ENCODE results near the gene NFASC.

NFASC gene

GRCh38 chr1:205061665-205062069 is 191.0 kb downstream of the NFASC start (continued):
- TF ChIP-seq ZNF518A (tag by site-specific recombination; conservative IDR thresholded peaks at IDR 0.05; ENCODE audit: low read depth): no peak
- no peak for TF ChIP-seq EGR2 (tag by site-specific recombination; IDR thresholded peaks at IDR 0.05; ENCODE audit: low read depth)
- TF ChIP-seq ZBTB17 (tag by site-specific recombination; IDR thresholded peaks at IDR 0.05): 0 out of 2 replicates have a peak, but pooled peaks have one; percentile 11
- TF ChIP-seq PRDM6 (tag by site-specific recombination; IDR thresholded peaks at IDR 0.05): no peak
- no peak for TF ChIP-seq ZNF114 (tag by site-specific recombination; IDR thresholded peaks at IDR 0.05)
- TF ChIP-seq RBAK (tag by site-specific recombination; IDR thresholded peaks at IDR 0.05): no peak
- no peak for TF ChIP-seq ZSCAN4 (tag by site-specific recombination; IDR thresholded peaks at IDR 0.05)
- no peak for TF ChIP-seq REPIN1 (tag by site-specific recombination; IDR thresholded peaks at IDR 0.05; ENCODE audit: low read depth)
- no peak for TF ChIP-seq ZNF175 (tag by site-specific recombination; IDR thresholded peaks at IDR 0.05)
- no peak for TF ChIP-seq ZNF335 (tag by site-specific recombination; conservative IDR thresholded peaks at IDR 0.05)
- TF ChIP-seq ZNF2 (tag by site-specific recombination; IDR thresholded peaks at IDR 0.05): 0 out of 2 replicates have a peak, but pooled peaks have one; percentile 36
- TF ChIP-seq ZNF560 (tag by site-specific recombination; IDR thresholded peaks at IDR 0.05; ENCODE audit: borderline replicate concordance): no peak
- peak; percentile 76 for TF ChIP-seq ZNF654 (tag by site-specific recombination; IDR thresholded peaks at IDR 0.05; ENCODE audit: low read depth)
- TF ChIP-seq ZNF488 (tag by site-specific recombination; IDR thresholded peaks at IDR 0.05): no peak
- TF ChIP-seq ZBTB6 (tag by site-specific recombination; IDR thresholded peaks at IDR 0.05): no peak
- no peak for TF ChIP-seq ELK4 (IDR thresholded peaks at IDR 0.05; ENCODE audit: borderline replicate concordance, low read depth, low read length)
- no peak for TF ChIP-seq ZSCAN30 (tag by site-specific recombination; IDR thresholded peaks at IDR 0.05)
- TF ChIP-seq ZBTB20 (tag by site-specific recombination; IDR thresholded peaks at IDR 0.05): no peak
